OCI-M1 (cell line): ENCODE results near the gene WDR6.

Experiments used
- DNase-seq: peaks from one replicate; lab custom pipeline; 2025; lab: John Stamatoyannopoulos, UW

Gene WDR6

DNA sequence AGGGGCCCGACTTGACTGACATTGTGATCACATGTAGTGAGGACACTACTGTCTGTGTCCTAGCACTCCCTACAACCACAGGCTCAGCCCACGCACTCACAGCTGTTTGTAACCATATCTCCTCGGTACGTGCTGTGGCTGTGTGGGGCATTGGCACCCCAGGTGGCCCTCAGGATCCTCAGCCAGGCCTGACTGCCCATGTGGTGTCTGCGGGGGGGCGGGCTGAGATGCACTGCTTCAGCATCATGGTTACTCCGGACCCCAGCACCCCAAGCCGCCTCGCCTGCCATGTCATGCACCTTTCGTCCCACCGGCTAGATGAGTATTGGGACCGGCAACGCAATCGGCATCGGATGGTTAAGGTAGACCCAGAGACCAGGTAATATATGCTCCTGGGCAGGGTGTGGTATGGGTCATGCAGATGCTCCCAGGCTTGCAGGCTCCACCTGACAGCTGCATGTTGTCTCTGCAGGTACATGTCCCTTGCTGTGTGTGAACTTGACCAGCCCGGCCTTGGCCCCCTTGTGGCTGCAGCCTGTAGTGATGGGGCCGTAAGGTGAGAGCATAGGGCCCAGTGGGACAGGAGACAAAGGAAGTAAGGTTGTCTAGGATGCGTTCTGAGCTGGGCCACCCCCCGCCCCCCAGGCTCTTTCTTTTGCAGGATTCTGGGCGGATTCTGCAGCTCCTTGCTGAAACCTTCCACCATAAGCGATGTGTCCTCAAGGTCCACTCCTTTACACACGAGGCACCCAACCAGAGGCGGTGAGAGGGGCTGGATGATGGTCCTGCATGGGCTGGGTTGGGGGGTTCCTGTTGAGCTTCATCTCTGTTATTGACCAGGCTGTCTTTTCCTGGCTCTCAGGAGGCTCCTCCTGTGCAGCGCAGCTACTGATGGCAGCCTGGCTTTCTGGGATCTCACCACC, 6.8 kb downstream of the WDR6 start:
- DNase-seq = peak; percentile 7

- DNase-seq = no peak
Measured at GRCh38 chr3:49015072-49015471, 7.9 kb downstream of the WDR6 start.

GRCh38 chr3:49015765-49016164, 8.6 kb downstream of the WDR6 start:
- no peak for DNase-seq

- no peak for DNase-seq
Measured at GRCh38 chr3:49016414-49017228, 9.4 kb downstream of the WDR6 start.

- peak; percentile 45 for DNase-seq
Measured at GRCh38 chr3:49017229-49017970, 10.2 kb downstream of the WDR6 start.

DNA sequence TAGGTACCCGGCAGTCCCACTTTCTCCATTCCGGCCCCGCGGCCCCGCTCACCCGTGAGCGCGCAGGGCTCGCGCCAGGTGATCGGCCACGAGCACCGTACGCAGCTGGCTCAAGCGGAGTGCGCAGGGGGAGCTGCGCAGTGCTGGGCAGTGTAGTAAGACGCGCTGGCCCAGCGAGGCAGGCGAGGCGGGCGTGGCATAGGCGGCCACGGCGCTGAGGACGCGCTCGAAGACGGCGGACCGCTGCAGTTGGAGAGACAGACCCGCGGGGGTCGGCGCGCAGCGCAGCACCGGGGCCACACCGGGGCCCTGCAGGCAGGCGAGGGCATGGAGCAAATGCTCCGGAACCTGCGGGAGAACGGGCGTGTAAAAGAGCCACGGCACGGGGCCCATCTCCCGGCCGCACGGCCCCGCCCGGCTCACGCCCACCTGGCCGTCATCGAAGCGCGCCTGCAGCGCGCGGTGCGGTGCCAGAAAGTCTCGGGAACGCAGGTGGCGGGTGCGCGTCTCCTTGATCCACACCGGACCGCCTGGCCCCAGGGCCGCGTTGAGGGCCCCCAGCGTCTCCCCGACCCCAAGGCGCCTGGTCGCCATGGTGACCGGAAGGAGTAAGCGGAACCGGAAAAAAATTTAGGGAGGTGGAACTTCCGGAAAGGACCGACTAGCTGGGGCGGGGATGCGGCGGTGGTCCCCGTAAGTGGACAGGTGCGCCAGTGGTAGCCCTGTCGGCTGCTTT, 10.9 kb downstream of the WDR6 start, which contains the start of gene DALRD3:
Gene DALRD3, minus strand, starts transcription at position 610 of the 736 bp plus-strand sequence. Its CDS starts 16 bp downstream, at position 594.
- peak; percentile 71 for DNase-seq

- DNase-seq = peak; percentile 59
Measured at GRCh38 chr3:49018707-49019006, 11.5 kb downstream of the WDR6 start.

DNA sequence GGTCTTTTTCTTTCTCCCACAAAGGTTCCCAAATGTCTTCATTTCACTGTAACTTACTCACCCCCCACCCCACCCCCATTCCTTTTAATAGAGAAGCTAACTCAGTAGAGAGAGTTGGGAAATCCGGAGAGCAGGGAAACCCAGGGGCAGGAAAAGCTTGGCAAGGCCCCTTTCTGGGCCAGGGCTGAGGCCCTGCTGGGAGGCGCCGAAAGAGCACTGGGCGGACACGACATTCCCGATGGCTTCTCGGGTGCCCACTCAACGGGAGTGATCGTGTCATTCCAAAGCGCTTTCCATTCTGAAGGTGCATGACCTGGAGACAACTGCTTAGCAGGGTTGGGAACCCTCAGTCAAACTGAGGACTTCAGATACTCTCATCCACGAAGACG, 12.7 kb downstream of the WDR6 start:
- DNase-seq = peak; percentile 45

DNA sequence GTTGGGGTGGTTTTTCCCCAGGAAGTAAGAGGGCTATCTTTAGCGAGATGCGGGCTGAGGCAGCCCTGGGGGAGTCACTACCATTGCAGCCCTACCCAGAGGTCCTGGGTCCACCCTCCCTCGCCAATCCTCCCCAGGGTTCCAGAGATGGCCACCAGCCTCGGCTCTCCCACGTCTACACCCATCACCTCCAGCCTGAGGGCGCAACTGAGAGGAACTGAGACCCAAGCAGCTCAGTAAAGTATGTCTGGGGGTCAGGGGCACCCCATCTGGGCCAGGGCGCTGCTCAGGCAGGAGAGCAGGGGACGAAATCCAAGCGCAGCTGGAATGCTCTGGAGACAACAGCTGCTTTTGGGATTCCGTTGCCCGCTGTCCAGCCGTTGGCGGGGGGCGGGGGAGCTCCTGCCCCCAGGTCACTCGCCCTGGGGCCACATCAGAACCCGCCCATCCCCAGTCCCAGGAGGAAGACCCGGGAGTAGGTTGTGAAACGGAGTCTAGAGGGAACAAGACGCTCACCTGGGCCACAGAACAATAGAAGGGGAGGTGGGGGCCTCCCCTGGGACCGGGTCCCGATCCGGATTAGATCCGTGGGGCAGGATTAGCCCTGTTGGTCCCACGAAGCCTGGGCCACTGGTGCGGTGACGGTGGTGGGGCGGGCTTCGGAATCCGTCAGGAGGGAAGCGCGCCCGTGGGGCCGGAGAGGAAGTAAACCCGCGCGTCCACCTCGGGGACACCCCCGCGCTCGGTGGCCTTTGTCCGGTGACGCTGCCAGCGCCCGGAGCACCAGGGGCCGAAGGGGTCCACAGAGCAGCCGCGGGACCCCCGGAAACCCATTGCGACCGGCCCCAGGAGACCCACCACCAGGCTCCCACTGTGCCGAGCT, 13.4 kb downstream of the WDR6 start:
- DNase-seq = peak; percentile 70

GRCh38 chr3:49021213-49021812, 14.1 kb downstream of the WDR6 start:
- peak; percentile 97 for DNase-seq

DNA sequence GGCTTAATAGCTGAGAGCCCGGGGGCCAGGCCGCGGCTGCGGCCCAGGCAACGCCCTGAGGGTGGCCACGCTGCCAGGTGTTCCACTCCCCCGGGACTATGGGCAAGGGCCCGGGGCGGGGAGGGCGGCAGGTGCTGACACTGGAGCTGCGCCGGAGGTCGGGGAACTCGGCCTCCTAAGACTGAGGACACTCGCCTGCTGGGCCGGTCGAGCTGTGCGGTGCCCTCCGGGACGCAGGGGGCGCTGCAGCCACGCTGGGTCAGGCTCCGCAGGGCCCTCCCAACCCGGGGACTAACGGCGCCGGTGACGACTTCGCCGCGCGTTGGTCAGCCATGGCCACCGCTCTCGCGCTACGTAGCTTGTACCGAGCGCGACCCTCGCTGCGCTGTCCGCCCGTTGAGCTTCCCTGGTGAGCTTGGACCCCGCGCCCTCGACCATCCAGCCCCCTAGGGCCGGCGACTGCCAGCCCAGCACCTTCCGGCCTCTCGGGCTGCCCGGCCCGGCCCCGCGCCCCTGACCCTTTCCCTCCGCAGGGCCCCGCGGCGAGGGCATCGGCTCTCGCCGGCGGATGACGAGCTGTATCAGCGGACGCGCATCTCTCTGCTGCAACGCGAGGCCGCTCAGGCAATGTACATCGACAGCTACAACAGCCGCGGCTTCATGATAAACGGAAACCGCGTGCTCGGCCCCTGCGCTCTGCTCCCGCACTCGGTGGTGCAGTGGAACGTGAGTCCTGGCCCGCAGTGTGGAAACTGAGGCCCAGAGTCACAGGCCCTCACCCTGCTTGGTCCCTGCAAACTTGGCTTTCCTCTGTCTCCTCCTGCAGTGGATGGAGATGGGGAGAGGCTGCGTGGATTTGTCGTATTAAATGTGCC, 14.9 kb downstream of the WDR6 start, which contains the start of gene NDUFAF3:
Gene NDUFAF3, plus strand, starts transcription at position 309 of the 875 bp plus-strand sequence. Its CDS starts 24 bp downstream, at position 333.
- DNase-seq = peak; percentile 90

GRCh38 chr3:49022688-49023171, 15.5 kb downstream of the WDR6 start:
- no peak for DNase-seq

- no peak for DNase-seq
Measured at GRCh38 chr3:49023775-49024174, 16.6 kb downstream of the WDR6 start.

GRCh38 chr3:49024449-49024848, 17.3 kb downstream of the WDR6 start:
- no peak for DNase-seq

DNA sequence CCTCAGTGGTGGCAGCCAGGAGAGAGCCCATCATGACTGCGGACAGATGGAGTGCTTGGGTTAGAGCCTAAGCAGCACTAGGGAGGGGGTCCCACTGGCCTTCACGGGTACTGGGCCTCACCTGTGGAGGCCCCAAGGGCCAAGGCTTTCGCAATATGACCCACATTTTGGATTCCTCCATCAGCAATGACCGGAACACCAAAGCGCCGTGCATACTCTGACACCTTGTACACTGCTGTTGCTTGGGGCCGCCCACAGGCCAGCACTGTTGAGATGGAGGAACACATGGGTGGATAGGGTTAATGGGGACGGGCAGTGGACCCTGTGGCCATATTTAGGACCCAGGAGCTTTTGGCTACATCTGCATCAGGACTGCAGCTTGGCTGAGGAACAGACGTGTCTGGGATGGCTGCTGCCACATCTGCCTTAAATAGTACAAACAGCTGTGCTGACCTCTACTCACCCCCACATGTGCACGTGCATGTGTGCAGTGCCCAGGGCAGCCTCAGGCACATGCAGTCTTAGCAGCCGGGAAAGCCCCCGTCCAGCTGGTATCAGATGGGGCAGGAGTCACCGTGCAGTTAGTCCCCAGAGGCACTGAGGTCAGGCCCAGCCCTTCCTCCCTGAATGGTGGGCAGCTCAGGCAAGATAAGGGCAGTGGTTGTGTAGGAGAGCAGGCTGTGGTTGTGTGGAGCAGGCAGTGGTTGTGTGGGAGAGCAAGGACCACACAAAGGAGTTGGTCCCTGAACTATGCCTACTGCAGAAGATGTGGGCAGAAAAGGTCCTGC, 18.0 kb downstream of the WDR6 start:
- DNase-seq = peak; percentile 92

- DNase-seq = no peak
Measured at GRCh38 chr3:49025793-49026520, 18.8 kb downstream of the WDR6 start.

DNA sequence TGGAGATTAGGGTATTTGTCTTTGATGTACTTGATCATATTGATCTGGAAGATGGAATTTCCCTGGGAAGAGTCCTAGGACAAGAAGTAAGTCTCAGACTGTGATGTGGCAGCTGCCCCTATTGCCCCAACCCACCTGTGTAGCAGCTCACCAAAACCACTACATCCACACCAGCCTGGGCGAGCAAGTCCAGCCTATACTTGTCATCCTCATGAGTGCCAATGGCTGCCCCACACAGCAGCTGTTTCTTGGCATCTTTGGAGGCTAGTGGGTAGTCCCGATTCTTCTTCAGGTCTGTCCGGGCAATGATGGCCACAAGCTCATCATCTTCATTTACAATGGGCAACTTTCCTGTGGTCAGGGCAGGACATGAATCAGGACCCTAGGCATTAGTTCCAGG, 19.3 kb downstream of the WDR6 start:
- no peak for DNase-seq
